ENCODE results near the gene DPYD. TPM values are rescaled to one million over a fixed set of nuclear protein-coding genes. Genes with fewer than 3 reads are reported as not detected.

The DPYD gene
- total and polyA plus RNA-seq, 4 donors: 17.7 to 99.3 (median 74.4) TPM

- Histone ChIP-seq H3K27ac (ENCODE audit: low read depth in 1 of 2, low read length in 1 of 2) (no peak overlapping the region), H3K4me1 (ENCODE audit: control insufficient read depth in 5 of 5, insufficient read depth in 5 of 5, low read length in 5 of 5) (no peaks in the 10 kb centered on the region), H3K4me3 (no peak overlapping the region), H3K27me3 (ENCODE audit: control insufficient read depth in 3 of 3, insufficient read depth in 3 of 3, low read length in 2 of 3) (no peaks in the 10 kb centered on the region), H3K9ac (ENCODE audit: insufficient read depth in 1 of 2, low read length in 2 of 2) (no peak overlapping the region), H3K36me3 (ENCODE audit: control insufficient read depth in 4 of 4, insufficient read depth in 4 of 4, low read length in 4 of 4) (peaks cover 0 to 1% (median 0%) of the 10 kb centered on the region in 4 donors), H3K9me3 (ENCODE audit: control insufficient read depth in 4 of 4, insufficient read depth in 3 of 4, low read length in 3 of 4) (no peaks in the 10 kb centered on the region)
- no peak for TF ChIP-seq CTCF (IDR thresholded peaks at IDR 0.05; ENCODE audit: control extremely low read depth, extremely low read depth)
- WGBS, 2 donors: 91 to 92% methylated on average over 3 of the region's 3 CpGs
- ATAC-seq (ENCODE audit: insufficient read depth, low FRiP score) (no peak), DNase-seq (no peak)
Observed at GRCh38 chr1:97128426-97128825, 792.4 kb downstream of the DPYD start.

GRCh38 chr1:97123717-97124431 is 797.0 kb downstream of the DPYD start:
- DNase-seq: no peak
- no peak for ATAC-seq (ENCODE audit: insufficient read depth, low FRiP score)

GRCh38 chr1:97120806-97121205 is 800.0 kb downstream of the DPYD start:
- no peaks in the 10 kb centered on the region for H3K27me3 ChIP-seq (ENCODE audit: control insufficient read depth in 3 of 3, insufficient read depth in 3 of 3, low read length in 2 of 3)
- ATAC-seq (ENCODE audit: insufficient read depth, low FRiP score): no peak
- no peak overlapping the region for H3K27ac ChIP-seq (ENCODE audit: low read depth in 1 of 2, low read length in 1 of 2)
- no peak overlapping the region for H3K4me3 ChIP-seq
- H3K9ac ChIP-seq (ENCODE audit: insufficient read depth in 1 of 2, low read length in 2 of 2): no peak overlapping the region
- no peaks in the 10 kb centered on the region for H3K9me3 ChIP-seq (ENCODE audit: control insufficient read depth in 4 of 4, insufficient read depth in 3 of 4, low read length in 3 of 4)
- 99 to 100% methylated on average over 1 of the region's 1 CpG for WGBS, 2 donors
- no peak for DNase-seq
- H3K4me1 ChIP-seq (ENCODE audit: control insufficient read depth in 5 of 5, insufficient read depth in 5 of 5, low read length in 5 of 5): no peaks in the 10 kb centered on the region
- peaks cover 0 to 2% (median 0%) of the 10 kb centered on the region in 4 donors for H3K36me3 ChIP-seq (ENCODE audit: control insufficient read depth in 4 of 4, insufficient read depth in 4 of 4, low read length in 4 of 4)
- TF ChIP-seq CTCF (IDR thresholded peaks at IDR 0.05; ENCODE audit: control extremely low read depth, extremely low read depth): no peak

More at GRCh38 chr1:97123717-97124431, 797.0 kb downstream of the DPYD start:
- Histone ChIP-seq H3K36me3 (ENCODE audit: control insufficient read depth in 4 of 4, insufficient read depth in 4 of 4, low read length in 4 of 4) (no peaks in the 10 kb centered on the region), H3K27ac (ENCODE audit: low read depth in 1 of 2, low read length in 1 of 2) (no peak overlapping the region), H3K9me3 (ENCODE audit: control insufficient read depth in 4 of 4, insufficient read depth in 3 of 4, low read length in 3 of 4) (no peaks in the 10 kb centered on the region), H3K4me3 (no peak overlapping the region), H3K9ac (ENCODE audit: insufficient read depth in 1 of 2, low read length in 2 of 2) (no peak overlapping the region), H3K4me1 (ENCODE audit: control insufficient read depth in 5 of 5, insufficient read depth in 5 of 5, low read length in 5 of 5) (no peaks in the 10 kb centered on the region), H3K27me3 (ENCODE audit: control insufficient read depth in 3 of 3, insufficient read depth in 3 of 3, low read length in 2 of 3) (no peaks in the 10 kb centered on the region)
- 57 to 87% methylated on average over 3 of the region's 3 CpGs for WGBS, 2 donors
- no peak for TF ChIP-seq CTCF (IDR thresholded peaks at IDR 0.05; ENCODE audit: control extremely low read depth, extremely low read depth)

Measured in lung (tissue), 12 donors.